Measurements from ENCODE around the gene VCAN.

GRCh38 chr5:83470526-83471404 lies 779 bp upstream of the VCAN start:
- TF ChIP-seq EZH2 (IDR thresholded peaks at IDR 0.05; ENCODE audit: insufficient read depth, poor library complexity, severe bottlenecking): no peak
- TF ChIP-seq EZH2phosphoT487 (IDR thresholded peaks at IDR 0.05; ENCODE audit: insufficient read depth, low read depth): no peak
